Measurements from ENCODE around the gene NSRP1.

DNA sequence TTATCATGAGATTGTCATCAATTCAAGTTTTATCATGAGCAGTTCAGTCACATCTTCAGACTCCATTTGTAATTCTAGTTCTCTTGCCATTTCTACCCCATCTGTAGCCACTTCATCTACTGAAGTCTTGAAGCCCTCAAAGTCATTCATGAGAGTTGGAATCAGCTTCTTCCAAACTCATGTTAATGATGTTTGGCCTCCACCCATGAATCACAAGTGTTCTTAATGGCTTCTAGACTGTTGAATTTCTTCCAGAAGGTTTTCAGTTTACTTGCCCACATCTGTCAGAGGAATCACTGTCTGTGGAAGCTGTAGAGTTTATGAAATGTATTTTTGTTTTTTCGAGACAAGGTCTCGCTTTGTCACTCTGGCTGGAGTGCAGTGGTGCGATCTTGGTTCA, 16.0 kb downstream of the NSRP1 start:
- TF ChIP-seq, protein P1, sequence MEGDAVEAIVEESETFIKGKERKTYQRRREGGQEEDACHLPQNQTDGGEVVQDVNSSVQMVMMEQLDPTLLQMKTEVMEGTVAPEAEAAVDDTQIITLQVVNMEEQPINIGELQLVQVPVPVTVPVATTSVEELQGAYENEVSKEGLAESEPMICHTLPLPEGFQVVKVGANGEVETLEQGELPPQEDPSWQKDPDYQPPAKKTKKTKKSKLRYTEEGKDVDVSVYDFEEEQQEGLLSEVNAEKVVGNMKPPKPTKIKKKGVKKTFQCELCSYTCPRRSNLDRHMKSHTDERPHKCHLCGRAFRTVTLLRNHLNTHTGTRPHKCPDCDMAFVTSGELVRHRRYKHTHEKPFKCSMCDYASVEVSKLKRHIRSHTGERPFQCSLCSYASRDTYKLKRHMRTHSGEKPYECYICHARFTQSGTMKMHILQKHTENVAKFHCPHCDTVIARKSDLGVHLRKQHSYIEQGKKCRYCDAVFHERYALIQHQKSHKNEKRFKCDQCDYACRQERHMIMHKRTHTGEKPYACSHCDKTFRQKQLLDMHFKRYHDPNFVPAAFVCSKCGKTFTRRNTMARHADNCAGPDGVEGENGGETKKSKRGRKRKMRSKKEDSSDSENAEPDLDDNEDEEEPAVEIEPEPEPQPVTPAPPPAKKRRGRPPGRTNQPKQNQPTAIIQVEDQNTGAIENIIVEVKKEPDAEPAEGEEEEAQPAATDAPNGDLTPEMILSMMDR (IDR thresholded peaks at IDR 0.05; ENCODE audit: borderline replicate concordance, extremely low read depth, low read length, poor library complexity, severe bottlenecking), result no peak
- no peak for TF ChIP-seq EZH2 (IDR thresholded peaks at IDR 0.05; ENCODE audit: borderline replicate concordance, low read depth, low read length, severe bottlenecking)

Measured in DND-41 (cell line).